Measurements from ENCODE around the gene SLC23A2.

- no peak for TF ChIP-seq CTCF (IDR thresholded peaks at IDR 0.05)
- TF ChIP-seq EP300 (IDR thresholded peaks at IDR 0.05): no peak
- TF ChIP-seq POLR2A (IDR thresholded peaks at IDR 0.05): no peak
- TF ChIP-seq POLR2AphosphoS5 (IDR thresholded peaks at IDR 0.05): no peak
Observed at GRCh38 chr20:4811661-4812181, 189.6 kb downstream of the SLC23A2 start.

All from sigmoid colon (tissue), 4 donors.